GM19239 (cell line): ENCODE data around the gene YBEY.
"Not testable (repeated sequence)": the region's sequence is repeated elsewhere in the genome, so short reads cannot be mapped to it uniquely, and the experiment has no call there.

Experiments
- DNase-seq: peaks from one replicate; pipeline ENCODE4 v3.0.0; 2011; ENCODE audit warnings: low spot score; ENCODE audit not compliant: insufficient read length
- FAIRE-seq: peaks from 2 replicates; lab custom pipeline; 2011; peaks lifted over from hg19 to GRCh38; lab: Jason Lieb, UNC

YBEY gene

GRCh38 chr21:46297338-46298271 is 11.5 kb downstream of the YBEY start:
- DNase-seq, result no peak
- no peak for FAIRE-seq

- DNase-seq (no peak), FAIRE-seq (no peak)
Measured at GRCh38 chr21:46299167-46299566, 13.0 kb downstream of the YBEY start.

GRCh38 chr21:46301759-46302158 is 15.6 kb downstream of the YBEY start:
- FAIRE-seq (no peak), DNase-seq (no peak)

- DNase-seq, result no peak
- no peak for FAIRE-seq
Measured at GRCh38 chr21:46304437-46304836, 18.3 kb downstream of the YBEY start.

- DNase-seq (no peak), FAIRE-seq (no peak)
Measured at GRCh38 chr21:46304955-46305354, 18.8 kb downstream of the YBEY start.

GRCh38 chr21:46307625-46308024 is 21.5 kb downstream of the YBEY start:
- no peak for DNase-seq
- no peak for FAIRE-seq

- DNase-seq, result no peak
- no peak for FAIRE-seq
Measured at GRCh38 chr21:46308431-46308830, 22.3 kb downstream of the YBEY start.

GRCh38 chr21:46310260-46310659 is 24.1 kb downstream of the YBEY start:
- not testable (repeated sequence) for DNase-seq, FAIRE-seq

- FAIRE-seq (no peak), DNase-seq (no peak)
Measured at GRCh38 chr21:46311568-46311967, 25.4 kb downstream of the YBEY start.

- DNase-seq, result no peak
- FAIRE-seq, result no peak
Measured at GRCh38 chr21:46312949-46313348, 26.8 kb downstream of the YBEY start.

- DNase-seq (no peak), FAIRE-seq (no peak)
Measured at GRCh38 chr21:46314441-46315020, 28.4 kb downstream of the YBEY start.

- no peak for FAIRE-seq
Measured at GRCh38 chr21:46316708-46317324, 30.7 kb downstream of the YBEY start.

GRCh38 chr21:46317710-46318463 is 31.7 kb downstream of the YBEY start:
- no peak for FAIRE-seq
- DNase-seq, result no peak

More at GRCh38 chr21:46316708-46317324, 30.7 kb downstream of the YBEY start:
- DNase-seq, result no peak

- DNase-seq (no peak), FAIRE-seq (no peak)
Measured at GRCh38 chr21:46318464-46318845, 32.3 kb downstream of the YBEY start.

GRCh38 chr21:46319186-46319585 is 33.0 kb downstream of the YBEY start:
- DNase-seq (no peak), FAIRE-seq (no peak)

GRCh38 chr21:46320331-46320801 is 34.2 kb downstream of the YBEY start:
- DNase-seq (no peak), FAIRE-seq (no peak)

- FAIRE-seq (no peak), DNase-seq (no peak)
Measured at GRCh38 chr21:46322351-46323226, 36.4 kb downstream of the YBEY start.

GRCh38 chr21:46323227-46323709 is 37.1 kb downstream of the YBEY start:
- no peak for DNase-seq
- no peak for FAIRE-seq

- FAIRE-seq, result peak; percentile 89
- peak; percentile 97 for DNase-seq
Measured at GRCh38 chr21:46323710-46324389, 37.7 kb downstream of the YBEY start, which contains the start of the genes C21orf58 and PCNT. Gene C21orf58, minus strand, starts transcription at chr21:46323870. Its CDS starts 1,132 bp downstream, at chr21:46322738. Gene PCNT, plus strand, starts transcription at chr21:46324156. Its CDS starts 73 bp downstream, at chr21:46324229.
